OCI-LY7 (cell line): ENCODE results near the gene OR10K1.

Source experiments
- EZH2phosphoT487 ChIP-seq: fragments of 200-600 bp; sonication (generic); IDR thresholded peaks from 2 replicates; pipeline ENCODE4 v1.6.1; 2018; ENCODE audit warnings: low read depth, borderline replicate concordance, mild to moderate bottlenecking, mixed run types, antibody characterized with exemption, low read length, moderate library complexity, mixed read lengths
- TF ChIP-seq, protein P1 (sequence below): fragments of 200-600 bp; sonication (generic); conservative IDR thresholded peaks from 2 replicates; pipeline ENCODE4 v1.5.1; 2014; ENCODE audit warnings: mild to moderate bottlenecking, antibody characterized with exemption, low read length, moderate library complexity, mixed read lengths

DNA sequence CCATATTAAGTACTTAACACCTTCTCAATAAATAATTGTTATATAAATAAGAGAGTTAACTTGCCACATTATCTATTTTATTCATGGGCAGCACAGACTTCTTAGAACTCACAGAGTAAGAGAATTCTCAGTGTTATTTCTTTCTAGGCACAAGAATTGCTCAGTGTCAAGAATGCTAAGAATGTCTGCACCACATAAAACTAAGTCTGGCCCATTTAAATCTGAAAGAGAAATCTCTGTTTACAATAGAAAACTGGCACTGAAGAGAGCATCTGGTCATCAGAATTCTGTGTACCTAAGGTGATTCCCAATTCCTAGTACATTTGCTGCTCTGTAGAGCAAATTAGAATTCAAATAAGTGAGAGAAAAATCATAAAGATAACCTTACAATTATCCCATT, 39.4 kb upstream of the OR10K1 start:
- TF ChIP-seq, protein P1, sequence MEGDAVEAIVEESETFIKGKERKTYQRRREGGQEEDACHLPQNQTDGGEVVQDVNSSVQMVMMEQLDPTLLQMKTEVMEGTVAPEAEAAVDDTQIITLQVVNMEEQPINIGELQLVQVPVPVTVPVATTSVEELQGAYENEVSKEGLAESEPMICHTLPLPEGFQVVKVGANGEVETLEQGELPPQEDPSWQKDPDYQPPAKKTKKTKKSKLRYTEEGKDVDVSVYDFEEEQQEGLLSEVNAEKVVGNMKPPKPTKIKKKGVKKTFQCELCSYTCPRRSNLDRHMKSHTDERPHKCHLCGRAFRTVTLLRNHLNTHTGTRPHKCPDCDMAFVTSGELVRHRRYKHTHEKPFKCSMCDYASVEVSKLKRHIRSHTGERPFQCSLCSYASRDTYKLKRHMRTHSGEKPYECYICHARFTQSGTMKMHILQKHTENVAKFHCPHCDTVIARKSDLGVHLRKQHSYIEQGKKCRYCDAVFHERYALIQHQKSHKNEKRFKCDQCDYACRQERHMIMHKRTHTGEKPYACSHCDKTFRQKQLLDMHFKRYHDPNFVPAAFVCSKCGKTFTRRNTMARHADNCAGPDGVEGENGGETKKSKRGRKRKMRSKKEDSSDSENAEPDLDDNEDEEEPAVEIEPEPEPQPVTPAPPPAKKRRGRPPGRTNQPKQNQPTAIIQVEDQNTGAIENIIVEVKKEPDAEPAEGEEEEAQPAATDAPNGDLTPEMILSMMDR, result no peak
- no peak for TF ChIP-seq EZH2phosphoT487
